Tibial artery (tissue), 4 donors: Measurements from ENCODE around the gene PRKX.
A peak's percentile ranks its signal among the peaks of the same experiment; 100 is the strongest.
"Not testable (repeated sequence)": the region's sequence is repeated elsewhere in the genome, so short reads cannot be mapped to it uniquely, and the experiment has no call there.

Experiments
- DNase-seq, 2 donors: peaks; one replicate each; pipeline ENCODE4 v3.0.0-alpha.2; 2019
- H3K27ac ChIP-seq, 2 donors: fragments of 200-600 bp; sonication (generic) in 1 of 2; 1 replicate in 1 of 2; 2 replicates in 1 of 2; pipeline ENCODE4 v1.5.1; 2018 to 2019; ENCODE audit warnings: mild to moderate bottlenecking in 1 of 2
- H3K27me3 ChIP-seq, 2 donors: fragments of 200-600 bp; sonication (generic) in 1 of 2; one replicate each; pipeline versions ENCODE4 v1.5.1 to v1.6.0; 2016 to 2019
- H3K36me3 ChIP-seq, 3 donors: fragments of 200-600 bp; sonication (generic) in 2 of 3; one replicate each; pipeline ENCODE4 v1.5.1; 2016 to 2019; ENCODE audit warnings: mild to moderate bottlenecking in 2 of 3
- H3K4me1 ChIP-seq, 4 donors: fragments of 200-600 bp; sonication (generic) in 2 of 4; 1 replicate in 3 of 4; 2 replicates in 1 of 4; pipeline ENCODE4 v1.5.1; 2016 to 2019
- H3K4me3 ChIP-seq, 2 donors: fragments of 200-600 bp; sonication (generic) in 1 of 2; 1 replicate in 1 of 2; 2 replicates in 1 of 2; pipeline ENCODE4 v1.5.1; 2018 to 2019; ENCODE audit warnings: mild to moderate bottlenecking in 2 of 2
- H3K9me3 ChIP-seq, 3 donors: fragments of 200-600 bp; sonication (generic) in 1 of 3; one replicate each; pipeline ENCODE4 v1.5.1; 2016 to 2019
- intact Hi-C: fragments of 100-400 bp; cut with DNase I; formaldehyde crosslinking; loops from one replicate; pipeline ENCODE4 v1.15.0; 2023; ENCODE audit warnings: low total_unique reads
- TF ChIP-seq, protein P1 (sequence below), 2 experiments: fragments of 200-600 bp in 1 of 2; fragments of 450-650 bp in 1 of 2; IDR thresholded peaks; one replicate each; pipeline ENCODE4 v1.5.1; 2017 to 2019; ENCODE audit warnings: antibody characterized with exemption in 2 of 2, mild to moderate bottlenecking in 1 of 2, moderate library complexity in 1 of 2

The PRKX gene

DNA sequence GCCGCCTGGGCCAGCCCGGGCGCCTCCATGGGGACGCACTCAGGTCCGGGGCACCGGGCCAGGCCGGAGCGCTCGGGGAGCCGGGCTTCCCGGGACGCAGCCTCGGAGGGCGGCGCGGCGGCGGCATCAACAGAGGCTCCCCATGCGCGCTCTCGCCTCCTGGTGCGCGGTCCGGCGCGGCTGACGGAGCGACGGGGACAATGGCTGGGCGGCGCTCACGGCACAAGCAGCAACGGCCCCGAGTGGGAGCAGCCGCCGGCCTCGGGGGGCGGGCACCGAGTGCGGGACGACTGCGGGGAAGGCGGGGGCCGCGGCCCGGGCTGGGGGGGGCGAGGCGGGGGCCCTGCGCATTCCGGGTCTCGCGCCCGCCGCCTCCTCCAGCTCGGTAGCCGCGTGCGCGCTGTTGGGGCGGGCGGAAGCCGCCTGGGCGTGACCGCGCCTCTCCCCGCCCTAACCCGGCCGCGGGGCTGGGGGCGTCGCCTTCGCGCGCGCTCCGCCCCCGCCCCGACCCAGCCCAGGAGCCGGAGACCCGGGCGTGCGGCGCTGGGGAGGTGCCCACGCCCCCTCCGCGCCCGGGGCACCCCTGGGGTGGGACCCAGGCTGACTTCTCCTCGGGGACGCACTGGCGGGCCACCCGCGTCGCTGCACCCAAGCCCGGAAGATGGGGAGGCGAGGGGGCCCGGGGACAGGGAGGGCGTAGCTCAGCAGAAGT, at the start of gene PRKX:
Gene PRKX (minus strand): TSS at position 425 of the 712 bp plus-strand sequence. CDS start 396 bp downstream, at position 29.
- Histone ChIP-seq H3K9me3 (no peaks in the 10 kb centered on the region), H3K27ac (peak within 1 kb of the TSS; percentile 70 to 73), H3K4me1 (peaks cover 0 to 14% (median 2%) of the 10 kb centered on the region in 4 donors), H3K27me3 (no peaks in the 10 kb centered on the region), H3K4me3 (peak within 1 kb of the TSS; percentile 73 to 89), H3K36me3 (no peaks in the 10 kb centered on the region)
- TF ChIP-seq, protein P1, sequence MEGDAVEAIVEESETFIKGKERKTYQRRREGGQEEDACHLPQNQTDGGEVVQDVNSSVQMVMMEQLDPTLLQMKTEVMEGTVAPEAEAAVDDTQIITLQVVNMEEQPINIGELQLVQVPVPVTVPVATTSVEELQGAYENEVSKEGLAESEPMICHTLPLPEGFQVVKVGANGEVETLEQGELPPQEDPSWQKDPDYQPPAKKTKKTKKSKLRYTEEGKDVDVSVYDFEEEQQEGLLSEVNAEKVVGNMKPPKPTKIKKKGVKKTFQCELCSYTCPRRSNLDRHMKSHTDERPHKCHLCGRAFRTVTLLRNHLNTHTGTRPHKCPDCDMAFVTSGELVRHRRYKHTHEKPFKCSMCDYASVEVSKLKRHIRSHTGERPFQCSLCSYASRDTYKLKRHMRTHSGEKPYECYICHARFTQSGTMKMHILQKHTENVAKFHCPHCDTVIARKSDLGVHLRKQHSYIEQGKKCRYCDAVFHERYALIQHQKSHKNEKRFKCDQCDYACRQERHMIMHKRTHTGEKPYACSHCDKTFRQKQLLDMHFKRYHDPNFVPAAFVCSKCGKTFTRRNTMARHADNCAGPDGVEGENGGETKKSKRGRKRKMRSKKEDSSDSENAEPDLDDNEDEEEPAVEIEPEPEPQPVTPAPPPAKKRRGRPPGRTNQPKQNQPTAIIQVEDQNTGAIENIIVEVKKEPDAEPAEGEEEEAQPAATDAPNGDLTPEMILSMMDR (IDR thresholded peaks at IDR 0.05): no peak
- DNase-seq: peak; percentile 25 to 71
- intact Hi-C loops: no loop called here

GRCh38 chrX:3763111-3763510, 49.7 kb upstream of the PRKX start:
- no peaks in the 10 kb centered on the region for H3K36me3 ChIP-seq
- intact Hi-C loops: no loop called here
- H3K27me3 ChIP-seq: no peaks in the 10 kb centered on the region
- TF ChIP-seq, protein P1 (IDR thresholded peaks at IDR 0.05): no peak
- DNase-seq: no peak
- H3K4me3 ChIP-seq: no peak overlapping the region
- no peaks in the 10 kb centered on the region for H3K9me3 ChIP-seq
- no peak overlapping the region for H3K27ac ChIP-seq
- no peaks in the 10 kb centered on the region for H3K4me1 ChIP-seq

- no peaks in the 10 kb centered on the region for H3K36me3 ChIP-seq
- TF ChIP-seq, protein P1 (IDR thresholded peaks at IDR 0.05): no peak
- H3K27me3 ChIP-seq: no peaks in the 10 kb centered on the region
- DNase-seq: no peak
- no peak overlapping the region for H3K27ac ChIP-seq
- intact Hi-C loops: no loop called here
- no peak overlapping the region for H3K4me3 ChIP-seq
- H3K4me1 ChIP-seq: no peaks in the 10 kb centered on the region
- no peaks in the 10 kb centered on the region for H3K9me3 ChIP-seq
Measured at GRCh38 chrX:3757510-3758025, 44.1 kb upstream of the PRKX start.

DNA sequence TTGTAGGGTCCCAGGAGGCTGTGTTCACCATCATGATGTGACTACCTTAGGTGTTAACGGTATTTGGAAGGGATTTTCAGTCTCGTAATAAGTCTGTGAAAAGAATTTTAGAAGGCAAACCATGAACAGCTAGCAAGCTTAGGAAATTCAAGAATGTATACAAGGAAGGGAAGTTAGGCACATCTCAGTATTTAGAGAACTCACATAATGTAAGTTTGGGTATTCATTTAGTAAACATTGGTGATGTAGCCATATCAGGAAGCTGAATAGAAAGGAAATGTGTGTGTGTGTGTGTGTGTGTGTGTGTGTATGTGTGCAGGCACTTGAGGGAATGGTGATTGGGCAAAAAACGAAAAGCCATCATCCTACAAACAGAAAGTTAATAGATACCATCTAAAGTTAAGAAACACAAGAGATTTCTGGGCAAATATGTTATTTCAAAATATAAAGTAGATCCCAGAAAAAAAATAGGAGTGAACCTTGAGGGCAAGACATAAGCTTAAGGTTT, 34.7 kb upstream of the PRKX start:
- intact Hi-C loops: no loop called here
- no peak for DNase-seq
- Histone ChIP-seq H3K4me3 (no peak overlapping the region), H3K36me3 (no peaks in the 10 kb centered on the region), H3K9me3 (no peaks in the 10 kb centered on the region), H3K27me3 (no peaks in the 10 kb centered on the region), H3K27ac (no peak overlapping the region), H3K4me1 (no peaks in the 10 kb centered on the region)
- TF ChIP-seq, protein P1 (IDR thresholded peaks at IDR 0.05): no peak

DNA sequence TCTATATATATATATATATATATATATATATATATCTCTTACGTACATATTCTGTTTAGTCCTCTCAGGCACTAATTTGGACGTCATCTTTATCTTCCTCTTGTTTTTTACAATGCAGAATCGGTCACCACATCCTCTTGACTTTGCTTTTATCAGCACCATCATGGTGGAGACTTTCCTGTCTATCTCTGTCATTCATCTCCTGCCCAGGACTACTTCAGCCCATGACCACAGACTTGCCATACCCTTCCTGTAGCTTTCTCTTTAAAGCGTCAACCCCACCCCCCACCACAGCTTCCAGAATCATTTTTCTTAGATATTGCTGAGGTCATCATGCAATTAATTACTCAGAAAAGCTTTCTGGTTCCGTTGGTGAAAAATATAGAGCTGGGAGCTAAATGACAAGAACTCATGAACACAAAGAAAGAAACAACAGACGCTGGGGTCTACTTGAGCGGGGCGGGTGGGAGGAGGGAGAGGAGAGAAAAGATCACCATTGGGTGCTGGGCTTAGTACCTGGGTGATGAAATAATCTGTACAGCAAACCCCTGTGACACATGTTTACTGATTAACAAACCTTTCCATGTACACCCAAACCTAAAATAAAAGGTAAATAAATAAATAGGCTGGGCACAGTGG, 30.5 kb upstream of the PRKX start:
- intact Hi-C loops: no loop called here
- H3K4me3 ChIP-seq: no peak overlapping the region
- H3K36me3 ChIP-seq: no peaks in the 10 kb centered on the region
- H3K9me3 ChIP-seq: no peaks in the 10 kb centered on the region
- DNase-seq: no peak
- TF ChIP-seq, protein P1 (IDR thresholded peaks at IDR 0.05): no peak
- H3K27ac ChIP-seq: no peak overlapping the region
- H3K27me3 ChIP-seq: no peaks in the 10 kb centered on the region
- no peaks in the 10 kb centered on the region for H3K4me1 ChIP-seq

DNA sequence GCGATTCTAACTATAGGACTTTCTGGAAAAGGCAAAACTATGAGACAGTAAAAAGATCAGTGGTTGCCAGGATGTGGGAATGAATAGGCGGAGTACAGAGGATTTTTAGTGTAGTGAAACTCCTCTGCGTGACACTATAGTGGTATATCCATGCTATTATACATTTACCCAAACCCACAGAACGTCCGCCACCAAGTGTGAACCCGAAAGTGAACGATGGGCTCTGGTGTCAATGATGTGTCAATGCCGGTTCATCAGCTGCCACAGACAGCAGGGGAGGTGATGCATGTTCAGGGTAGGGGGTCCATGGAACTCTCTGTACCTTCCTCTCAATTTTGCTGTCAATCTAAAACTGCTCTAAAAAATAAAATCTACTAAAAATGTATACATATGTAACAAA, 27.5 kb upstream of the PRKX start:
- H3K4me1 ChIP-seq, H3K36me3 ChIP-seq, H3K4me3 ChIP-seq, H3K27ac ChIP-seq, intact Hi-C loops, DNase-seq, H3K9me3 ChIP-seq, H3K27me3 ChIP-seq: not testable (repeated sequence)
